Chondrocyte (in vitro differentiated cells): ENCODE results near the gene SCLT1. TPM values are rescaled to one million over a fixed set of nuclear protein-coding genes. Genes with fewer than 3 reads are reported as not detected.

Source experiments
- DNase-seq: peaks from one replicate; pipeline ENCODE4 v3.0.0; 2021; ENCODE audit warnings: mixed read lengths, low spot score
- H3K27ac Mint-ChIP-seq: one replicate; pipeline ENCODE4 v1.8.0; 2021; ENCODE audit warnings: mild to moderate bottlenecking, moderate library complexity, mixed read lengths; ENCODE audit not compliant: unreplicated experiment
- H3K27me3 Mint-ChIP-seq: 2 replicates; pipeline ENCODE4 v1.8.0; 2021; ENCODE audit warnings: low read depth, mixed read lengths
- H3K36me3 Mint-ChIP-seq: 2 replicates; pipeline ENCODE4 v1.8.0; 2021; ENCODE audit warnings: low read depth, mixed read lengths
- H3K4me1 Mint-ChIP-seq: 2 replicates; pipeline ENCODE4 v1.8.0; 2021; ENCODE audit warnings: low read depth, mild to moderate bottlenecking, mixed read lengths
- H3K4me3 Mint-ChIP-seq: one replicate; pipeline ENCODE4 v1.8.0; 2021; ENCODE audit warnings: mild to moderate bottlenecking, moderate library complexity, mixed read lengths; ENCODE audit not compliant: unreplicated experiment
- H3K9me3 Mint-ChIP-seq: 2 replicates; pipeline ENCODE4 v1.8.0; 2021; ENCODE audit warnings: low read depth, mixed read lengths
- CTCF ChIP-seq: fragments of 200-600 bp; sonication (generic); IDR thresholded peaks from 2 replicates; pipeline ENCODE4 v1.5.0; 2021; ENCODE audit warnings: antibody characterized with exemption, mild to moderate bottlenecking, moderate library complexity
- total RNA-seq: library from RNA; stranded (reverse); gene quantifications from 3 replicates; pipeline ENCODE4 v1.2.1, GENCODE V29; 2021

The SCLT1 gene
- total RNA-seq, 1 donor from 2014 or later = 12.3 TPM

GRCh38 chr4:128940971-128941370, 152.4 kb downstream of the SCLT1 start:
- Mint-ChIP-seq H3K4me1 (peaks cover 12% of the 10 kb centered on the region), H3K36me3 (peaks cover 31% of the 10 kb centered on the region)

GRCh38 chr4:128930051-128930450, 163.3 kb downstream of the SCLT1 start:
- Mint-ChIP-seq H3K27ac (no peak overlapping the region), H3K4me3 (no peak overlapping the region), H3K9me3 (peaks cover 21% of the 10 kb centered on the region), H3K36me3 (peaks cover 15% of the 10 kb centered on the region), H3K4me1 (no peaks in the 10 kb centered on the region), H3K27me3 (no peaks in the 10 kb centered on the region)
- DNase-seq = no peak
- TF ChIP-seq CTCF = no peak

More at GRCh38 chr4:128940971-128941370, 152.4 kb downstream of the SCLT1 start:
- Mint-ChIP-seq H3K9me3 (peaks cover 11% of the 10 kb centered on the region), H3K4me3 (no peak overlapping the region), H3K27me3 (no peaks in the 10 kb centered on the region), H3K27ac (no peak overlapping the region)
- no peak for DNase-seq
- no peak for TF ChIP-seq CTCF

- Mint-ChIP-seq H3K36me3 (peaks cover 24% of the 10 kb centered on the region), H3K4me3 (no peak overlapping the region), H3K27ac (no peak overlapping the region), H3K4me1 (no peaks in the 10 kb centered on the region), H3K27me3 (no peaks in the 10 kb centered on the region), H3K9me3 (peaks cover 39% of the 10 kb centered on the region)
- no peak for DNase-seq
- TF ChIP-seq CTCF = no peak
Observed at GRCh38 chr4:128924951-128925350, 168.4 kb downstream of the SCLT1 start.

GRCh38 chr4:128921954-128922353, 171.4 kb downstream of the SCLT1 start:
- Mint-ChIP-seq H3K4me3 (no peak overlapping the region), H3K27me3 (no peaks in the 10 kb centered on the region)

GRCh38 chr4:128917781-128918180, 175.6 kb downstream of the SCLT1 start:
- Mint-ChIP-seq H3K4me1 (peaks cover 14% of the 10 kb centered on the region), H3K9me3 (peaks cover 24% of the 10 kb centered on the region), H3K4me3 (no peak overlapping the region), H3K27me3 (no peaks in the 10 kb centered on the region), H3K36me3 (peaks cover 11% of the 10 kb centered on the region), H3K27ac (no peak overlapping the region)
- TF ChIP-seq CTCF = no peak
- DNase-seq = no peak

More at GRCh38 chr4:128921954-128922353, 171.4 kb downstream of the SCLT1 start:
- peaks cover 8% of the 10 kb centered on the region for H3K4me1 Mint-ChIP-seq
- TF ChIP-seq CTCF = no peak
- peaks cover 23% of the 10 kb centered on the region for H3K36me3 Mint-ChIP-seq
- no peak overlapping the region for H3K27ac Mint-ChIP-seq
- no peak for DNase-seq
- peaks cover 36% of the 10 kb centered on the region for H3K9me3 Mint-ChIP-seq
